Left ventricle myocardium inferior (tissue), 1 donor: ENCODE measurements around the gene PPIAL4G. TPM values are rescaled to one million over a fixed set of nuclear protein-coding genes. Genes with fewer than 3 reads are reported as not detected.
A peak's percentile ranks its signal among the peaks of the same experiment; 100 is the strongest.
"Not testable (repeated sequence)": the region's sequence is repeated elsewhere in the genome, so short reads cannot be mapped to it uniquely, and the experiment has no call there.

Experiments used
- DNase-seq: peaks from one replicate; pipeline ENCODE4 v3.0.0-alpha.2; 2020
- H3K27ac ChIP-seq: fragments of 200-600 bp; replicated peaks from 2 replicates; pipeline ENCODE4 v1.8.0; 2021
- H3K27me3 ChIP-seq: fragments of 200-600 bp; 2 replicates; pipeline ENCODE4 v1.8.0; 2021; ENCODE audit warnings: low read depth
- H3K36me3 ChIP-seq: fragments of 200-600 bp; 2 replicates; pipeline ENCODE4 v1.8.0; 2021
- H3K4me1 ChIP-seq: fragments of 200-600 bp; 2 replicates; pipeline ENCODE4 v1.8.0; 2021
- H3K4me3 ChIP-seq: fragments of 200-600 bp; 2 replicates; pipeline ENCODE4 v1.8.0; 2021; ENCODE audit warnings: mild to moderate bottlenecking, moderate library complexity
- H3K9me3 ChIP-seq: fragments of 200-600 bp; replicated peaks from 2 replicates; pipeline ENCODE4 v1.8.0; 2021
- intact Hi-C: fragments of 100-400 bp; cut with micrococcal nuclease; formaldehyde crosslinking; loops from one replicate; pipeline ENCODE4 v1.11.0; 2022
- total RNA-seq: library from RNA; stranded (reverse); fragmentation: NEBNext Ultra II Directional; extraction: Animal tissue kit (Norgen Biotek cat#: 25700); gene quantifications from one replicate; pipeline ENCODE4 v1.2.1, GENCODE V29; 2021
- TF ChIP-seq, protein P1 (sequence below): fragments of 200-600 bp; IDR thresholded peaks from 2 replicates; pipeline ENCODE4 v1.8.0; 2021; ENCODE audit warnings: antibody characterized with exemption, mild to moderate bottlenecking, borderline replicate concordance
- donor health status: DM: no; HTN: yes; CAD: no; lungs with severe emphysema.

PPIAL4G gene
- total RNA-seq, 1 donor from 2014 or later: not detected

DNA sequence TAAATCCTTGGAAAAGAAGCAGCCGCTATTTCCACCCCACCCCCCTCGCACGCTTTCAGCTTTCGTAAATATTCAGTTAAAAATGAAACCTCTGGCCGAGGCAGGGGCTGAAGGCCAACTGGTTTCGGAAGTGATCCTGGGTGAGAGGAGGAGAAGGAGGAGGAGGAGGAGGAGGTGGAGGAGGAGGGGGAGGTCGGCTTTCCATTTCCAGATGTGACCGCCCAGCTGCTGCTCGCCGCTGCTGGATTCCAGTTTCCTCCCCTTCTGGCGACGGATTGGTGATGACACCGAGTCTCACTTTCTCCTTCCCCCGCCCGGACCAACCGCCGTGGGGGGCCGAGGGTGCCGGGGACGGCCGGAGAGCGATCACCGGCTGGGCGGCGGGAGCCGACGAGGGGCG is 23.4 kb downstream of the PPIAL4G start:
- not testable (repeated sequence) for H3K27ac ChIP-seq

DNA sequence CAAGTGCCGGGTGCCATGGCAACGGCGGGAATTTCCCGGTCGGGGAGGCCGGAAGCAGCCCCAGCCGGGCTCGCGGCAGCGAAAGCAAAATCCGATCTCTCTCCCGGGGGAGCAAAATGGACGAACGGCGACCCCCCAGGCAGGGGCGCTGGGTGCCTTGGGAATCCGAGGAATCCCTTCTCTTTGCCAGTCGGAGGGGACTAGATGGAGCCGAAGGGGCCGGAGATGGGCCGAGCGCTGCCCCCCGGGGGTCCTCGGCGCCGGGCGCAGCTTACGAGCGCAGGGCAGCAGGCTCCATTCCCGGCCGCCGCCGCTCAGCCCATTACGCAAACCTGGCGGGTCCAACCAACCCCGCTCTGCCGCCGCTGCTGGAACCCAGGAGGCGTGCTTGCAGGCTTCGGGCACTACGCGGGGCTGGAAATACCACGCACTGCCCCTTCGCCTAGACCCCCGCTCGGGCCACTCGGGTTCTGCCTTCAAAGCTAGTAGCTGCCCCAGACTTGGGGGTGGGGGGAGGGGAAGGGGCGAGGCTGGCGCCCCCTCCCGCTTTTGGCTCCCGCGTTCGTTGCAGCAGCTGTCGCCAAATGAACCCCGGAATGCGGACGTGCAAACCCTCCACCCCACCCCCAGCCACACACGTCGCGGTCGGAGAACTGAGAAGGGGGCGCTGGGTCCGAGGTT is 24.1 kb downstream of the PPIAL4G start:
- H3K27me3 ChIP-seq, H3K4me1 ChIP-seq, intact Hi-C loops, H3K36me3 ChIP-seq, H3K9me3 ChIP-seq: not testable (repeated sequence)
- H3K27ac ChIP-seq: peak overlapping the region; percentile 59
- DNase-seq: peak; percentile 16
- H3K4me3 ChIP-seq: peak overlapping the region; percentile 71

More for the DNA sequence above, 23.4 kb downstream of the PPIAL4G start:
- H3K36me3 ChIP-seq, intact Hi-C loops, DNase-seq, H3K27me3 ChIP-seq, H3K9me3 ChIP-seq, H3K4me1 ChIP-seq: not testable (repeated sequence)
- H3K4me3 ChIP-seq: peak overlapping the region; percentile 71

DNA sequence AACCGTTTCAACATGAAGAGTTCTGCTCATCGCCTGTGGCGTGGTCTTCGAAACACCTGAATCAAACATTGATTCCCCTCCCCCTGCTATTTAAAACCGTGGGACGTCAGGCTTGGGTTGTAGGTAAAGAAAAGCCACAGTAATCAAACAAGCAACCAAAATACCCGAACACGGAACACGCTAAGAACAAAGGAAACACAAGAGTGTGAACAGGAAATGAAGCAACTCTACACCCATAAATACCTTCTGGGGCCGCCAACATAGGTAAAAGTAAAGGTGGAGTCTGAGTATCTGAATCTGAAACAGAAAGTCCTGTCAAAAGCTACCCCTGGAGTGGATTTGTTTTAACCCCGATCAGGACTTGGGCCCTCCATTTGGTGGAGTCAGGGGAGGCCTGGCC is 24.7 kb downstream of the PPIAL4G start:
- H3K4me1 ChIP-seq, H3K36me3 ChIP-seq, intact Hi-C loops, H3K9me3 ChIP-seq, H3K27me3 ChIP-seq, DNase-seq, H3K27ac ChIP-seq: not testable (repeated sequence)
- H3K4me3 ChIP-seq: peak overlapping the region; percentile 71

DNA sequence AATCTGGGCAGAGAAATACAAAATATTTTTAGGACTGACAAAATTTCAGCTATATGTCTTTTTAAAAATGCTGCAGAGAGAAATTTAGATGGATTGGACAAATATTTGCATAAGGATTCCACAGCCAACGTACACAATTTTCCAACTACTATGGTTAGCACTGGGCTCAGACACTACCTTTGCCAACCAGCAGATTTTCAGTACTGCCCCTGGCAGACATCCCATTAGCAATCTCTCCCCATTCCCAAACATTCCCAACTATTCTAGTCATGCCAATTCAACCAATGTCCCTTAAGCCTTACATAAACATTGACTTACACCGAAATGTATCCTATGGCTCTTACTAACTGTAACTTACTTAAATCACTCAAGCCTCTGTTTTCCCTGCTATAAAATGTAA is 30.3 kb downstream of the PPIAL4G start:
- H3K27me3 ChIP-seq: not testable (repeated sequence)

DNA sequence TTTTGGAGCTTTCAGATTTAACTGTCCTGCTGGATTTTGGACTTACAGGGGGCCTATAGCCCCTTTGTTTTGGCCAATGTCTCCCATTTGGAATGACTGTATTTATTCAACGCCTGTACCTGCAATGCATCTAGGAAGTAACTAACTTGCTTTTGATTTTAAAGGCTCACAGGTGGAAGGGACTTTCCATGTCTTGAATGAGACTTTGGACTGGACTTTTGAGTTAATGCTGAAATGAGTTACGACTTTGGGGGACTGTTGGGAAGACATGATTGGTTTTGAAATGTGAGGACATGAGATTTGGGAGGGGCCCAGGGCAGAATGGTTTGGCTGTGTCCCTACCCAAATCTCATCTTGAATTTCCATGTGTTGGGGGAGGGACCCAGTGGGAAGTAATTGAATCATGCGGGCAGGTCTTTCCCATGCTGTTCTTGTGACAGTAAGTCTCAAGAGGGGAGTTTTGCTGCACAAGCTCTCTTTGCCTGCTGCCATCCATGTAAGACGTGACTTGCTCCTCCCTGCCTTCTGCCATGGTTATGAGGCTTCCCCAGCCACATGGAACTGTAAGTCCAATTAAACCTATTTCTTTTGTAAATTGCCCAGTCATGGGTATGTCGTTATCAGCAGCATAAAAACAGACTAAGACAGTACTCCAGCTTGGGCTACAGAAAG is 43.3 kb downstream of the PPIAL4G start:
- H3K27me3 ChIP-seq, H3K4me3 ChIP-seq, intact Hi-C loops: not testable (repeated sequence)

More for the DNA sequence above, 30.3 kb downstream of the PPIAL4G start:
- H3K36me3 ChIP-seq, H3K4me3 ChIP-seq, H3K27ac ChIP-seq, DNase-seq, intact Hi-C loops, H3K4me1 ChIP-seq, H3K9me3 ChIP-seq: not testable (repeated sequence)

DNA sequence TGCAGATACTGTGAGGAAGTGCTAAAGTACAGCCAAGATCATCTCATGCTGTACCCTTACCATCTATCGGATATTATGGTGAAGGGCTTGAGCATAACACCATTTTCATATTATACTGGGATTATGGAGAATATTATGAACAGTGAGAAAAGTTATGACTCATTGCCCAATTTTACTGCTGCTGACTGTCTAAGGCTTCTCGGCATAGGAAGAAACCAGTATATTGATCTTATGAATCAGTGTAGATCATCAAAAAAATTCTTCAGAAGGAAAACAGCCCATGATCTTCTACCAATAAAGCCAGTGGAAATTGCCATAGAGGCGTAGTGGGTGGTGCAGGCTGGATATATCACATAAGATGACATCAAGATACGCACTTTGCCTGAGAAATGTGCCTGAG is 47.7 kb downstream of the PPIAL4G start:
- Histone ChIP-seq H3K27ac (no peak overlapping the region), H3K4me3 (no peak overlapping the region), H3K36me3 (no peaks in the 10 kb centered on the region), H3K9me3 (no peaks in the 10 kb centered on the region), H3K4me1 (no peaks in the 10 kb centered on the region), H3K27me3 (peaks cover under 1% of the 10 kb centered on the region)
- intact Hi-C loops: no loop called here
- TF ChIP-seq, protein P1, sequence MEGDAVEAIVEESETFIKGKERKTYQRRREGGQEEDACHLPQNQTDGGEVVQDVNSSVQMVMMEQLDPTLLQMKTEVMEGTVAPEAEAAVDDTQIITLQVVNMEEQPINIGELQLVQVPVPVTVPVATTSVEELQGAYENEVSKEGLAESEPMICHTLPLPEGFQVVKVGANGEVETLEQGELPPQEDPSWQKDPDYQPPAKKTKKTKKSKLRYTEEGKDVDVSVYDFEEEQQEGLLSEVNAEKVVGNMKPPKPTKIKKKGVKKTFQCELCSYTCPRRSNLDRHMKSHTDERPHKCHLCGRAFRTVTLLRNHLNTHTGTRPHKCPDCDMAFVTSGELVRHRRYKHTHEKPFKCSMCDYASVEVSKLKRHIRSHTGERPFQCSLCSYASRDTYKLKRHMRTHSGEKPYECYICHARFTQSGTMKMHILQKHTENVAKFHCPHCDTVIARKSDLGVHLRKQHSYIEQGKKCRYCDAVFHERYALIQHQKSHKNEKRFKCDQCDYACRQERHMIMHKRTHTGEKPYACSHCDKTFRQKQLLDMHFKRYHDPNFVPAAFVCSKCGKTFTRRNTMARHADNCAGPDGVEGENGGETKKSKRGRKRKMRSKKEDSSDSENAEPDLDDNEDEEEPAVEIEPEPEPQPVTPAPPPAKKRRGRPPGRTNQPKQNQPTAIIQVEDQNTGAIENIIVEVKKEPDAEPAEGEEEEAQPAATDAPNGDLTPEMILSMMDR: no peak
- no peak for DNase-seq

More for the DNA sequence above, 43.3 kb downstream of the PPIAL4G start:
- H3K27ac ChIP-seq, H3K4me1 ChIP-seq, DNase-seq, H3K36me3 ChIP-seq, H3K9me3 ChIP-seq: not testable (repeated sequence)

DNA sequence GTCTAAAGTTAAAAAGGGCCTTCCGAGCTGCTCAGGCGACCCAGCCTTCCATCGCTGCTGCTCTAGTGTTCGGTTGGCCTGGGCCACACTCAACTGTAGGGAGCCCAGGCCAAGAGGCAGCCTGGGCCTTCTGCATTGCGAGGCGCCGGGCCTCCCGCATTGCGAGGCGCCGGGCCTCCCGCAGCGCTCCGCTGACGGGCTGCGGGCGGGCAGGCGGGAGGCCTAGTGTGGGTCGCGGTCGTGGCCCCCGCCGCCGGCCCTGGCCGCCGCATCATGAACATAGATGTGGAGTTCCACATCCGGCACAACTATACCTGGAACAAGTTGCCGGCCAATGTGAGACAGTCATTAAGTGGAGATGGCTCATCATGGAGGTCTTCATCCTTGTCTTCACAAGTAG is 48.3 kb downstream of the PPIAL4G start:
- TF ChIP-seq, protein P1: no peak
- H3K27me3 ChIP-seq: peaks cover 3% of the 10 kb centered on the region

DNA sequence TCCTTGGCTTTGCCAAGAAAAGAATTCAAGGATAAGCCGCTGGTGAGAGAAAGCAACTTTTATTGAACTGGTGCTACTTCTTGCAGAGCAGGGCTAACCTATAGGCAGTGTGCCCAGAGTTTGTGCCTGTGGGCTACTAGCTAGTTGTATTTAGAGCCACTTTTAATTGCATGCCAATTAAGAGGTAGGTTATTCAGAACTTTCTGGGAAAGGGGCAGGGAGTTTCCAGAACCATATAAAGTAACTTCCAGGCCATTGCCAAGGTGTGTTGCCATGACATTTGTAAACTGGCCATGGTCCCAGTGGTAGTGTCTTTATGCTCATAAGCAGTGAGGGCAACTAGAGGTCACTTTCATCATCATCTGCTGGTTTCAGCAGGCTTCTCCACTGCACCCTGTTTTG is 50.2 kb downstream of the PPIAL4G start:
- H3K36me3 ChIP-seq, H3K9me3 ChIP-seq, H3K4me3 ChIP-seq, H3K27me3 ChIP-seq, H3K4me1 ChIP-seq, H3K27ac ChIP-seq, DNase-seq, intact Hi-C loops: not testable (repeated sequence)

More for the DNA sequence above, 48.3 kb downstream of the PPIAL4G start:
- Histone ChIP-seq H3K27ac (no peak overlapping the region), H3K4me1 (no peaks in the 10 kb centered on the region), H3K4me3 (no peak overlapping the region), H3K9me3 (no peaks in the 10 kb centered on the region), H3K36me3 (no peaks in the 10 kb centered on the region)
- DNase-seq: no peak
- intact Hi-C loops: no loop called here

Other genes starting within 250 kb of the PPIAL4G start
- gene NBPF14, start 112.7 kb upstream of the PPIAL4G start, total RNA-seq: 5.3 TPM